ENCODE results near the gene FICD.

The FICD gene

GRCh38 chr12:108502922-108503321 is 12.2 kb upstream of the FICD start:
- no peak for DNase-seq (ENCODE audit: low spot score)

GRCh38 chr12:108505129-108505528 is 9.9 kb upstream of the FICD start:
- DNase-seq (ENCODE audit: low spot score), result no peak

GRCh38 chr12:108507971-108508642 is 7.0 kb upstream of the FICD start:
- no peak for DNase-seq (ENCODE audit: low spot score)

- DNase-seq (ENCODE audit: low spot score), result no peak
Observed at GRCh38 chr12:108509806-108510205, 5.3 kb upstream of the FICD start.

GRCh38 chr12:108510836-108511235 is 4.2 kb upstream of the FICD start:
- DNase-seq (ENCODE audit: low spot score), result no peak

- DNase-seq (ENCODE audit: low spot score), result peak; percentile 77
Observed at GRCh38 chr12:108511633-108512540, 3.2 kb upstream of the FICD start.

- no peak for DNase-seq (ENCODE audit: low spot score)
Observed at GRCh38 chr12:108514468-108514972, 557 bp upstream of the FICD start.

GRCh38 chr12:108515916-108516315 is 839 bp downstream of the FICD start:
- peak; percentile 8 for DNase-seq (ENCODE audit: low spot score)

GRCh38 chr12:108516511-108517275 is 1.6 kb downstream of the FICD start:
- DNase-seq (ENCODE audit: low spot score), result no peak

- no peak for DNase-seq (ENCODE audit: low spot score)
Observed at GRCh38 chr12:108517288-108518100, 2.4 kb downstream of the FICD start.

- no peak for DNase-seq (ENCODE audit: low spot score)
Observed at GRCh38 chr12:108518101-108518715, 3.1 kb downstream of the FICD start.

- DNase-seq (ENCODE audit: low spot score), result no peak
Observed at GRCh38 chr12:108518716-108519496, 3.8 kb downstream of the FICD start.

GRCh38 chr12:108519558-108519957 is 4.5 kb downstream of the FICD start:
- DNase-seq (ENCODE audit: low spot score), result no peak

- no peak for DNase-seq (ENCODE audit: low spot score)
Observed at GRCh38 chr12:108523365-108523764, 8.3 kb downstream of the FICD start.

- DNase-seq (ENCODE audit: low spot score), result no peak
Observed at GRCh38 chr12:108525681-108526080, 10.6 kb downstream of the FICD start.

- DNase-seq (ENCODE audit: low spot score), result no peak
Observed at GRCh38 chr12:108526482-108527165, 11.5 kb downstream of the FICD start.

- no peak for DNase-seq (ENCODE audit: low spot score)
Observed at GRCh38 chr12:108527166-108527496, 12.1 kb downstream of the FICD start.

- DNase-seq (ENCODE audit: low spot score), result no peak
Observed at GRCh38 chr12:108530161-108530560, 15.1 kb downstream of the FICD start.

- no peak for DNase-seq (ENCODE audit: low spot score)
Observed at GRCh38 chr12:108531929-108532848, 17.1 kb downstream of the FICD start.
